MM.1S (cell line): ENCODE data around the gene APOBEC2.

Experiments
- DNase-seq: peaks from one replicate; pipeline ENCODE4 v3.0.0-alpha.2; 2015
- H2AFZ ChIP-seq: fragments of 300-600 bp; sonication (generic); 2 replicates; pipeline ENCODE4 v1.6.0; 2016; ENCODE audit warnings: antibody characterized with exemption, low read length
- H3F3A ChIP-seq: fragments of 300-600 bp; sonication (generic); 2 replicates; pipeline ENCODE4 v1.6.1; 2016; ENCODE audit warnings: mild to moderate bottlenecking, antibody characterized with exemption, low read length, moderate library complexity, mixed read lengths; ENCODE audit not compliant: insufficient read depth
- H3K27ac ChIP-seq: fragments of 300-600 bp; sonication (generic); 2 replicates; pipeline ENCODE4 v1.5.1; 2016; ENCODE audit warnings: mild to moderate bottlenecking, low read length
- H3K27me3 ChIP-seq: fragments of 300-600 bp; sonication (generic); replicated peaks from 2 replicates; pipeline ENCODE4 v1.6.0; 2016; ENCODE audit warnings: low read length; ENCODE audit not compliant: insufficient read depth
- H3K36me3 ChIP-seq: fragments of 300-600 bp; sonication (generic); replicated peaks from 2 replicates; pipeline ENCODE4 v1.6.1; 2016; ENCODE audit warnings: mild to moderate bottlenecking, low read length, mixed read lengths; ENCODE audit not compliant: insufficient read depth
- H3K4me1 ChIP-seq: fragments of 300-600 bp; sonication (generic); 2 replicates; pipeline ENCODE4 v1.6.1; 2016; ENCODE audit warnings: low read length, mixed read lengths
- H3K4me2 ChIP-seq: fragments of 300-600 bp; sonication (generic); 2 replicates; pipeline ENCODE4 v1.6.0; 2016; ENCODE audit warnings: low read depth, low read length
- H3K4me3 ChIP-seq: fragments of 300-600 bp; sonication (generic); 2 replicates; pipeline ENCODE4 v1.5.1; 2016; ENCODE audit warnings: low read length, mixed read lengths
- H3K79me2 ChIP-seq: fragments of 300-600 bp; sonication (generic); 2 replicates; pipeline ENCODE4 v1.6.1; 2016; ENCODE audit warnings: mixed run types, low read length, mixed read lengths
- H3K9ac ChIP-seq: fragments of 300-600 bp; sonication (generic); 2 replicates; pipeline ENCODE4 v1.6.1; 2016; ENCODE audit warnings: low read length, mixed read lengths
- H3K9me2 ChIP-seq: fragments of 300-600 bp; sonication (generic); replicated peaks from 2 replicates; pipeline ENCODE4 v1.6.1; 2016; ENCODE audit warnings: mild to moderate bottlenecking, low read length, mixed read lengths; ENCODE audit not compliant: insufficient read depth
- H3K9me3 ChIP-seq: fragments of 300-600 bp; sonication (generic); replicated peaks from 2 replicates; pipeline ENCODE4 v1.6.1; 2016; ENCODE audit warnings: mild to moderate bottlenecking, low read length, mixed read lengths; ENCODE audit not compliant: insufficient read depth
- H4K20me1 ChIP-seq: fragments of 300-600 bp; sonication (generic); 2 replicates; pipeline ENCODE4 v1.6.1; 2016; ENCODE audit warnings: mild to moderate bottlenecking, low read length, moderate library complexity, mixed read lengths; ENCODE audit not compliant: insufficient read depth
- CTCF ChIP-seq: fragments of 300-600 bp; sonication (generic); IDR thresholded peaks from 2 replicates; pipeline ENCODE4 v1.5.1; 2016; ENCODE audit warnings: antibody characterized with exemption, low read length, mixed read lengths
- EZH2 ChIP-seq: fragments of 300-600 bp; sonication (generic); optimal IDR thresholded peaks from 2 replicates; pipeline ENCODE3; 2017; ENCODE audit warnings: low read depth, mild to moderate bottlenecking, antibody characterized with exemption, low read length, mixed read lengths
- EZH2phosphoT487 ChIP-seq: fragments of 300-600 bp; sonication (generic); IDR thresholded peaks from 2 replicates; pipeline ENCODE4 v1.6.1; 2018; ENCODE audit warnings: antibody characterized with exemption, low read length

APOBEC2 gene

GRCh38 chr6:41073203-41073967 is 20.4 kb downstream of the APOBEC2 start:
- H3K79me2 ChIP-seq = peaks cover 61% of the 10 kb centered on the region

GRCh38 chr6:41073968-41074691 is 21.1 kb downstream of the APOBEC2 start:
- Histone ChIP-seq H3F3A (peaks cover 23% of the 10 kb centered on the region), H3K9ac (peak overlapping the region; percentile 99), H2AFZ (0 out of 2 replicates have a peak overlapping the region, but pooled peaks have one; percentile 57), H3K4me2 (peak overlapping the region; percentile 76), H3K79me2 (peaks cover 69% of the 10 kb centered on the region), H3K9me2 (no peaks in the 10 kb centered on the region), H3K4me3 (peak overlapping the region; percentile 95), H3K27me3 (no peaks in the 10 kb centered on the region), H3K27ac (peak overlapping the region; percentile 99; the same call in 1 of the 2 replicates), H4K20me1 (no peaks in the 10 kb centered on the region), H3K4me1 (0 out of 2 replicates have a peak, but pooled peaks cover 2% of the 10 kb centered on the region), H3K36me3 (peaks cover 7% of the 10 kb centered on the region), H3K9me3 (no peaks in the 10 kb centered on the region)
- DNase-seq = peak; percentile 27
- TF ChIP-seq CTCF (no peak), EZH2phosphoT487 (no peak), EZH2 (no peak)

More at GRCh38 chr6:41073203-41073967, 20.4 kb downstream of the APOBEC2 start:
- Histone ChIP-seq H2AFZ (peak overlapping the region; percentile 57), H3K27ac (peak overlapping the region; percentile 99), H3K4me1 (no peaks in the 10 kb centered on the region), H3K9me2 (no peaks in the 10 kb centered on the region), H3F3A (peaks cover 23% of the 10 kb centered on the region), H3K27me3 (no peaks in the 10 kb centered on the region), H3K9me3 (no peaks in the 10 kb centered on the region), H4K20me1 (no peaks in the 10 kb centered on the region), H3K4me3 (peak overlapping the region; percentile 95), H3K36me3 (no peaks in the 10 kb centered on the region), H3K9ac (peak overlapping the region; percentile 99), H3K4me2 (peak overlapping the region; percentile 76)
- peak; percentile 78 for DNase-seq
- TF ChIP-seq EZH2 = no peak
- TF ChIP-seq CTCF = peak; percentile 19

GRCh38 chr6:41074692-41075436 is 21.9 kb downstream of the APOBEC2 start:
- Histone ChIP-seq H3K79me2 (peaks cover 76% of the 10 kb centered on the region), H3K27me3 (no peaks in the 10 kb centered on the region), H3F3A (peaks cover 23% of the 10 kb centered on the region), H3K9ac (peak overlapping the region; percentile 99; the same call in 1 of the 2 replicates), H2AFZ (no peak overlapping the region), H4K20me1 (no peaks in the 10 kb centered on the region), H3K9me3 (no peaks in the 10 kb centered on the region), H3K9me2 (no peaks in the 10 kb centered on the region), H3K4me3 (peak overlapping the region; percentile 95), H3K4me1 (0 out of 2 replicates have a peak, but pooled peaks cover 3% of the 10 kb centered on the region), H3K27ac (peak overlapping the region; percentile 99; the same call in 1 of the 2 replicates), H3K36me3 (peaks cover 9% of the 10 kb centered on the region), H3K4me2 (peak overlapping the region; percentile 76)
- DNase-seq = no peak
- TF ChIP-seq CTCF (no peak), EZH2 (no peak), EZH2phosphoT487 (no peak)
